PC-3 (cell line): Measurements from ENCODE around the gene HOXD4. TPM values are rescaled to one million over a fixed set of nuclear protein-coding genes. Genes with fewer than 3 reads are reported as not detected.

Experiments
- ATAC-seq: fragments of 200-7000 bp; cut with Tn5 transposase; 2 replicates; pipeline ENCODE4 v1.9.1; 2020; ENCODE audit warnings: mild to moderate bottlenecking, moderate library complexity
- BruUV-seq: library from RNA; stranded (reverse); fragments of 400-500 nt; replicated peaks from 2 replicates; lab custom pipeline; 2021; lab: Mats Ljungman, UMichigan
- CTCF ChIA-PET: fragments of 300-600 bp; sonication (Branson Sonifier 250); formaldehyde crosslinking; loops from one replicate; lab custom pipeline; 2022; ENCODE audit warnings: antibody characterized with exemption; lab: Charles Lee
- POLR2A ChIA-PET: fragments of 300-600 bp; sonication (Branson Sonifier 250); formaldehyde crosslinking; loops from one replicate; lab custom pipeline; 2022; ENCODE audit warnings: antibody characterized with exemption; ENCODE audit not compliant: unreplicated experiment; lab: Charles Lee
- DNase-seq: peaks from one replicate; pipeline ENCODE4 v3.0.0-alpha.2; 2015
- H2AFZ ChIP-seq: fragments of 300-600 bp; sonication (generic); 2 replicates; pipeline ENCODE4 v1.6.0; 2016; ENCODE audit warnings: antibody characterized with exemption, low read length
- H3F3A ChIP-seq: fragments of 300-600 bp; sonication (generic); one replicate; pipeline ENCODE4 v1.6.0; 2017; ENCODE audit warnings: antibody characterized with exemption, low read length, control low read depth, mild to moderate bottlenecking; ENCODE audit not compliant: unreplicated experiment
- H3K27ac ChIP-seq: fragments of 300-600 bp; sonication (generic); 2 replicates; pipeline ENCODE4 v1.5.1; 2016; ENCODE audit warnings: mild to moderate bottlenecking, low read length
- H3K27me3 ChIP-seq: fragments of 300-600 bp; sonication (generic); 2 replicates; pipeline ENCODE4 v1.6.1; 2016; ENCODE audit warnings: low read length, mixed read lengths
- H3K36me3 ChIP-seq: fragments of 300-600 bp; sonication (generic); 2 replicates; pipeline ENCODE4 v1.6.1; 2016; ENCODE audit warnings: low read depth, mixed run types, low read length, mixed read lengths
- H3K4me1 ChIP-seq: fragments of 300-600 bp; sonication (generic); 2 replicates; pipeline ENCODE4 v1.5.1; 2016; ENCODE audit warnings: low read length; ENCODE audit not compliant: insufficient read depth
- H3K4me2 ChIP-seq: fragments of 300-600 bp; sonication (generic); 2 replicates; pipeline ENCODE4 v1.6.0; 2016; ENCODE audit warnings: low read length
- H3K4me3 ChIP-seq: fragments of 300-600 bp; sonication (generic); 2 replicates; pipeline ENCODE4 v1.5.1; 2016; ENCODE audit warnings: mild to moderate bottlenecking, low read length, mixed read lengths
- H3K79me2 ChIP-seq: fragments of 300-600 bp; sonication (generic); 2 replicates; pipeline ENCODE4 v1.6.1; 2017; ENCODE audit warnings: low read length, mixed read lengths
- H3K9ac ChIP-seq: fragments of 300-600 bp; sonication (generic); 2 replicates; pipeline ENCODE4 v1.6.0; 2016; ENCODE audit warnings: mild to moderate bottlenecking, low read length
- H3K9me2 ChIP-seq: fragments of 300-600 bp; sonication (generic); replicated peaks from 2 replicates; pipeline ENCODE4 v1.6.1; 2016; ENCODE audit warnings: mixed run types, low read length, mixed read lengths
- H3K9me3 ChIP-seq: fragments of 300-600 bp; sonication (generic); 2 replicates; pipeline ENCODE4 v1.6.1; 2016; ENCODE audit warnings: low read length, mixed read lengths
- H4K20me1 ChIP-seq: fragments of 300-600 bp; sonication (generic); 2 replicates; pipeline ENCODE4 v1.6.1; 2016; ENCODE audit warnings: low read length, mixed read lengths
- CTCF ChIP-seq: fragments of 300-600 bp; sonication (generic); conservative IDR thresholded peaks from 2 replicates; pipeline ENCODE4 v1.5.1; 2017; ENCODE audit warnings: antibody characterized with exemption, low read depth, mild to moderate bottlenecking, low read length
- EZH2 ChIP-seq: fragments of 300-600 bp; sonication (generic); IDR thresholded peaks from one replicate; pipeline ENCODE4 v1.6.1; 2017; ENCODE audit warnings: antibody characterized with exemption, mild to moderate bottlenecking, low read length; ENCODE audit not compliant: unreplicated experiment
- EZH2phosphoT487 ChIP-seq: fragments of 300-600 bp; sonication (generic); IDR thresholded peaks from 2 replicates; pipeline ENCODE4 v1.6.1; 2018; ENCODE audit warnings: mild to moderate bottlenecking, antibody characterized with exemption, low read length, borderline replicate concordance
- intact Hi-C: fragments of 100-400 bp; cut with micrococcal nuclease; formaldehyde crosslinking; loops from 2 replicates; pipeline ENCODE4 v1.9.0; 2023
- total RNA-seq: library from RNA; depleted of rRNA; stranded (reverse); fragments of >200 nt; gene quantifications from 2 replicates; pipeline ENCODE4 v1.2.3, GENCODE V29; 2014

The HOXD4 gene
- total RNA-seq, 1 experiment from 2014 or later: 0.29 TPM

DNA sequence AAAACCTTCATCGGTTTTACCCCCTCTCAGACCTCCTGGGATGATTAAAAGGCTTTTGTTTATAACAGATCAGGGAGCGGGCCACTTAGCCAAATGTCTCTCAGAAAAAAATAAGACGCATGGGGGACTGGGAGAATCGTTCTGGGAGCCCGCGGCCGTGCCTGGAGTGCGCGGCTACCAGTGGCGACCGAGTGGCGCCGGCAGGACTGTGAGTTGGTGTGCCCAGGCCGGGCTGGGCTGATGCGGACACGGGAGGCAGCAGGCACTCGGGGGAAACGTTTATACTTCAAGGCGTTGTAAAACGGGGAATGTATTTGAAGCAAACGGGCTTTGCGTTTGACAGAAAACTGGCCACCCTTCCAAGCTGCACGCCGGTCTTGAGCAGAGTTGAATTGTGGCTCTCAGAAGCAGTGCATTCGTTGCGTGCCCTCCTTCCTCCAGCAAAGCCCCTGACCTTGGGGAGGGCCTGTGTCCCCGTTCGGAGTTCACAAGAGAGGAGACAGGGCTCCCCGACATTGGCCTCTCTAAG lies 39.4 kb upstream of the HOXD4 start:
- no TSS peak for BruUV-seq
- peaks cover 3% of the 10 kb centered on the region; the same call in 1 of the 2 replicates for H3K4me1 ChIP-seq
- ChIA-PET CTCF (interaction anchor here (1.0 kb wide), 1 partner anchor 422 kb away, joined by 10 read pairs; no protein-coding TSS in a partner anchor), POLR2A (no interaction called here)
- no peak overlapping the region for H3K9ac ChIP-seq
- intact Hi-C loops: loop anchor here (5.0 kb wide), 2 partner anchors 700 to 1035 kb away; no protein-coding TSS in a partner anchor
- no peaks in the 10 kb centered on the region for H3K36me3 ChIP-seq
- H4K20me1 ChIP-seq: no peaks in the 10 kb centered on the region
- no peak overlapping the region for H2AFZ ChIP-seq
- H3K9me3 ChIP-seq: no peaks in the 10 kb centered on the region
- no peak overlapping the region; the same call in 1 of the 2 replicates for H3K4me2 ChIP-seq
- ATAC-seq (no peak), DNase-seq (no peak)
- TF ChIP-seq EZH2 (no peak), EZH2phosphoT487 (no peak), CTCF (no peak)
- no peak overlapping the region for H3K4me3 ChIP-seq
- no peaks in the 10 kb centered on the region for H3K9me2 ChIP-seq
- H3K27ac ChIP-seq: no peak overlapping the region
- H3K27me3 ChIP-seq: peaks cover 30% of the 10 kb centered on the region
- H3F3A ChIP-seq: no peaks in the 10 kb centered on the region
- no peaks in the 10 kb centered on the region for H3K79me2 ChIP-seq

DNA sequence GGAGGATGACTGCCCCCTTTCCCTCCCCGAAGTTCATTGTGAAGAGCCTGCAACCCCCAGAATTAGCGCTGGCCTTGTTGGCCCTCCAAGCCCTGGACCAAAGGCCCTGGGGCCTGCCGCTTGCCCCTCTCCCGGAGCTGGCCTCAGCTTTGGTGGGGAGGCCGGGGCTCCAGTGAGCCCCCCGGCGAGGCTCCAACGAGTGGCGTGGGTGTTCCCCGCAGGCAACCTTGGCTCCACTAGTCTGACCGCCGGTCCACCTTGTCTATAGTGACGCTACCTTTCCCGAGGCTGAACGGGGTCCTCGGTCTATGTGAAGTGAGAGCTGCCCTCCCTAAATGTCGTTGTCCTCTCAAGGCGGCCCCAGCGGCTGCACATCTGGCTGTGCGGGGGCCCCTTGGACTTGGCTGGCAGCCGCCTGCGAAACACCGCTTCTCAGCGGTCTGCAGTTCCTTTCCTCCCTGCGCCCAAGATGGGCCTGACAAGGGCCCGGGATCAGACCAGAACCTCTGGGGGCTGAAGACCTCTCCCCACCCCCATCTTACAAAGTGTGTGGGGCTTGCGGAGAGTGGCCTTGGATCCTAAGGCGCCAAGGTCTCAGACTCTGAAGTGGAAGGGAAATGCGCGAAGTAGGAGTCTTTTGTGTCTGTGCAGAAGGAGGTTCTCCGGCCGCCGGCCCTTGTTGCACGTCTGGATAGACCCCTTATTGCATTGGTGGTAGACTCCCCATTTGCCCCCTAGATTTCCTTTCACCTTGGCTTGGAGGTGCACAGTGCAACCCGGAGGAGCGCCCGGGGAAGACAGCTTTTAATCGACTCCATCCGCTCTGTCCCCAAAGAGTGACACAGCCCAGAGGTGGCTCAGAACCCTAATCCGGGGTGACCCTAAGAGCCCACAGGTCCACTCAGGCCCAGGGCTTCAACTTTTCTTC lies 38.7 kb upstream of the HOXD4 start:
- CTCF ChIA-PET: no interaction called here
- intact Hi-C loops: loop anchor here (5.0 kb wide), 2 partner anchors 700 to 1035 kb away; no protein-coding TSS in a partner anchor
- Histone ChIP-seq H3K79me2 (no peaks in the 10 kb centered on the region), H3K9me3 (no peaks in the 10 kb centered on the region), H3K36me3 (no peaks in the 10 kb centered on the region), H2AFZ (no peak overlapping the region), H4K20me1 (no peaks in the 10 kb centered on the region), H3K27me3 (peaks cover 26% of the 10 kb centered on the region; the same call in 1 of the 2 replicates), H3K4me1 (no peaks in the 10 kb centered on the region), H3K9ac (no peak overlapping the region), H3K4me2 (no peak overlapping the region), H3K27ac (no peak overlapping the region), H3K9me2 (no peaks in the 10 kb centered on the region), H3K4me3 (no peak overlapping the region), H3F3A (no peaks in the 10 kb centered on the region)
- BruUV-seq: no TSS peak
- POLR2A ChIA-PET: no interaction called here
- DNase-seq (no peak), ATAC-seq (no peak)
- TF ChIP-seq EZH2: no peak
- no peak for TF ChIP-seq CTCF
- TF ChIP-seq EZH2phosphoT487: no peak
